ENCODE measurements around the gene CAMK2D.

CAMK2D gene

DNA sequence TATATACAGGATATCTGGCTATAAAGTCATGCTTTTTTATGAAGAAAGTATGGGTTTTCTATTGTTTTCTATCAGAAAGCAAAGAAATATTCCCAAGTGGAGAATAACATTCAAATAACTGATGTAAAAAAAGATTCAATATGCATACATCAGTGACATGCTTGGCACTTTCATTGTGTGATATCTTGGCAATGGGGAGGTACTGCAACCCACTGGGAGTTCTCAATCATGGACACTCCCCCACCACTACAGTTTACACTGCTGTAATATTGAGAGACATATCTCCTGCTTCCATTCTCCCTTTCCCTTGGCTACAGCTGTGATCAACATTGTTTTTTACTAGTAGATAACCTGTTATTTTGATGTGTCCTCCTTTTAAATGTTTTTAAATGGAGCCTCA is 257.8 kb downstream of the CAMK2D start:
- no peak for DNase-seq

GRCh38 chr4:113502906-113503305 is 258.6 kb downstream of the CAMK2D start:
- DNase-seq = no peak

GRCh38 chr4:113502476-113502875 is 259.1 kb downstream of the CAMK2D start:
- DNase-seq = no peak

DNA sequence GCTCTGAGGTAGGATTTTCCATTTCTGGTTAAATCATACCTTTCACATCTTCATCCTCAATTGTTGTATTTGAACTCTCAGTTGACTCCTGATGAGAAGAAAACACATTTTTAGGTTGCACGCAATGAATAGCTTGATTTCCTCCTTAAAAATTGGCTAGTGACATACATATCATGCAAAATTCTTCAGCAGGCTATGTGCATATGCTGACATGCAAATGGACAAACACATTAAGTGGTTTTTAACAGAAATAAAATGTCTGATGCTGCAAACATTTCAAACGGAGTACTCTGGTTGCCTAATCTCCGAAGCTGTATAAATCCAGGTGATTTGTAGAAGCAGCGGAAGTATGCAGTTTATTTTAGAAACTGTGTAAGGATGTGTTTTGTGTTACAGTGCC is 261.1 kb downstream of the CAMK2D start:
- DNase-seq = no peak

GRCh38 chr4:113499696-113500095 is 261.8 kb downstream of the CAMK2D start:
- DNase-seq = no peak

GRCh38 chr4:113499166-113499565 is 262.4 kb downstream of the CAMK2D start:
- DNase-seq = no peak

- no peak for DNase-seq
Measured at GRCh38 chr4:113497154-113497884, 264.2 kb downstream of the CAMK2D start.

- DNase-seq = no peak
Measured at GRCh38 chr4:113496698-113497097, 264.8 kb downstream of the CAMK2D start.

GRCh38 chr4:113495790-113496189 is 265.7 kb downstream of the CAMK2D start:
- no peak for DNase-seq

DNA sequence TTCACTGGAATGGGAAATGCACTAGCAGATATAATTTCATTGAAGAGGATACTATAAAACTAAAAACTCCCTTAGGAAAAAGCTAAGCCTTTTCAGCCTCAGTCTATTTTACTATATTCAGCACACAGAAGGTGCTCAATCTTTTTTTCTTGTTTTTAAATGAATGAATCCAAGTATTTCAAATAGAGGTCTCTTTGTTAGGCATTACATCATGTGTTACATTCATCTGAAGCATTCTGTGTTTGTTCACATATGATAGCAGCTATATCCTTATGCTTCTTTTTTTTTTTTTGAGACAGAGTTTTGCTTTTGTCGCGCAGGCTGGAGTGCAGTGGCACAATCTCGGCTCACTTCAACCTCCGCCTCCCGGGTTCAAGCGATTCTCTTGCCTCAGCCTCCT is 278.4 kb downstream of the CAMK2D start:
- DNase-seq = no peak

- DNase-seq = no peak
Measured at GRCh38 chr4:113482325-113482724, 279.2 kb downstream of the CAMK2D start.

GRCh38 chr4:113481820-113482219 is 279.7 kb downstream of the CAMK2D start:
- DNase-seq = no peak

DNA sequence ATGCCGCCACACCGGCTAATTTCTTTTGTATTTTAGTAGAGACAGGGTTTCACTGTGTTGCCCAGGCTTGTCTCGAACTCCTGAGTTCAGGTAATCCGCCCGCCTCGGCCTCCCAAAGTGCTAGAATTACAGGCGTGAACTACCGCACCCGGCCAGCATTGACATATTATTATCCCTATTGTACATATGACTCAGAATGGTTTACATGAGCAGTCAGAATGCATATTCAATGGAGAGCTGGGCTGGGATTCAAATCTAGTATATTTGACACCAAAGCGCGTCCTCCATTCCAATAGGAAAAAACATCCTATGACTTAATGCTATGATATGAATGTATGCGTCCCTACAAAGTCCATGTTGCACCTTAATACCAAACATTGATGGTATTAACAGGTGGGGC is 281.4 kb downstream of the CAMK2D start:
- DNase-seq = no peak

GRCh38 chr4:113478032-113478431 is 283.5 kb downstream of the CAMK2D start:
- no peak for DNase-seq

DNA sequence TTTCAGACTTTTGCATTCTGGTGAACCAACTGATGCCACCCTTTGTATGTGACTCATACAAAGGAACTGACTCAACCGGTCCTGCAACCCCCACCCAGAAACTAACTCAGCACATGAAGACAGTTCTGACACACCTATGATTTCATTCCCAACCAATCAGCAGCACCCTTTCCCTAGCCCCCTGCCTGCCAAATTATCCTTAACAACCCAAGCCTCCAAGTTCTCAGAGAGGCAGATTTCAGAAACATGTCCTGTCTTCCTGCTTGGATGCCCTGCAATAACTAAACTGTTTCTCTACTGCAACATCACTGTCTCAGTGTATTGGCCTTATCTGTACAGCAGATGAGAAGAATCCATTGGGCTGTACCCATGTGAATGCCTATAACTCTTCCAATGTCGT is 284.7 kb downstream of the CAMK2D start:
- DNase-seq = no peak

DNA sequence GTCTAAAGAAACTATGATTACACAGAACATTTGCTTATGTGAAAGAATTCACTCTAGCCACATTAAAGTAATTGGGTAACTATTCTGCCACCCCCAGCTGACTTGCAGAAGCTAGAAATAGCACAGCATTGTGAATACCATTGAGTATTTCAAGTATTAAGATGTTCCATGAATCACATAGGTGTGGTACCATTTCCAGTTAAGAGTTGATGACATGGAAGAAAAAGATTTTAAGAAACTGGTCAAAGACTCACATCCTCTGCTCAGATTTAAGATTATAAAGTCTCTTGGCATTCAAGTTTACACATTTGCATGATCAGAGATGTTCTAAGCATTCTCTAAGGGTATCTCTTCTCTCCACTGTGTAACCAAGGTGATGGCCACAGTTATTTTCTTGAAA is 287.5 kb downstream of the CAMK2D start:
- DNase-seq = no peak

DNA sequence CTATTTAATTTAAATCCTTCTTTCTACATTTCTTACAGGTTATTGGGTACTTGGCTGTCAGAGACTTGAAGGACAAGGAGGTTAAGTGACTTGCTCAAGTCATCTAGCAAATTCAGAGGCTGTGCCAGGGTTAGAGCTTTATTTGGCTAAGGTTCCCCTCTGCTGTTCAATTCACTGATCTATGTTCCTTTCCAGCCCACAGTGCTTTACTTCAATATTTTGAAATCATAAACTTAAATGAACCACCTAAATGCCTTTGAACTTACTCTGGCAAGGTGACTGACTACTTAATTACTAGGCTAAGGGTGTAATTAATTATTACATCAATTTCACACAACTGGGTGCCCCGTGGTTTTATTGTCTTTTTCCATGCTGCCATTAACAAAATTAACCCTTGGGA is 288.7 kb downstream of the CAMK2D start:
- DNase-seq = peak; percentile 10

DNA sequence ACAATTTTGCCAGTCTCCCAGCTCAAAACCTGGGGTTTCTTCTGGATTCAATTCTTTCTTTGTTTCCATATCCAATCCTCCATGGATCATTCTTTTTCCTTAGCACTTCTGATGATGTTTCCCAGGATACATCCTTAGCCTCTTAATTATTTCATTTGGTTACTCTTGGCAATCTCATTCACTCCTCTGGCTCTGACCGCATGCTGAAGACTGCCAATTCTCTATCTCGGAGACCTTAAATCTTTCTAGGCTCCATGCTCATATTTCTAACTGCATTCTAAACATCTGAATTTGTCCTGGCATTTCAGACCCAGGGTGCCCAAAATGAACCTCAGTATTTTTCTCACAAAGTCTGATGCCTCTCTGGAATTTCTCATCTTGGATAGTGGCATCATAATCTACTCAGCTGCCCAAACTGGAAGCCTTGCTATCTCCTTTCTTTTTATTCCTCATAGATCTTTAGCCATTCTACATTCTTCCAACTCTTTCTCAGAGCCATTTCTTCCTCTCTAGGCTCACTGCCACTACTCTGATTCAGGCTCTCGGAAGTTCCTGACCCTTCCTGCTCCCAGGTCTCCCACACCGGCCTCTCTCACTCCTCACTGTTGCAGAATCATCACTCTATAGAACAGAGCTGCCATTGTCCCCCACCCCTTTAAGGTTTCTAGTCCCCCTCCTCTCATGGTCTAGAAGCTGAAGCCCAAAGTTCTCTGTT is 290.2 kb downstream of the CAMK2D start:
- peak; percentile 12 for DNase-seq

DNA sequence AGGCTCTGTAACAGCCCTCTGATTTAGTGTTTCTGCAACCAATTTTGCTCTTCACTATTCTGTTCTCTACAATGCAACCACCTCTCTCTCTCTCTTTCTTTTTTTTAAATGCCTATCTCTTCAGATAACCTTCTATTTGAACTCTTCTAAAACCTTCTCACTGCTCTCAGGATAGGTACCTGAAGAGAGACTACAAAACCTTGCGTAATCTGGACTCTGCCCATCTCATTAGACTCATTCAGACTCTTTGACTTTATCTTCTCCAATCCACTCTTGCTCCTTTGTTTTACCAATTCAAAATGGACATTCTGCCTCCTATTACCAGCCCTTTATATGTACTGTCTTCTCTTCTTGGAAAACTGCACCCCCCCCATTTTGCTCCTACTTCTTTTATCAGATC is 291.6 kb downstream of the CAMK2D start:
- no peak for DNase-seq

- no peak for DNase-seq
Measured at GRCh38 chr4:113469023-113469390, 292.5 kb downstream of the CAMK2D start.

GRCh38 chr4:113468165-113469022 is 293.1 kb downstream of the CAMK2D start:
- peak; percentile 91 for DNase-seq

GRCh38 chr4:113467581-113467980 is 294.0 kb downstream of the CAMK2D start:
- peak; percentile 57 for DNase-seq

- DNase-seq = no peak
Measured at GRCh38 chr4:113462286-113462685, 299.3 kb downstream of the CAMK2D start.

DNA sequence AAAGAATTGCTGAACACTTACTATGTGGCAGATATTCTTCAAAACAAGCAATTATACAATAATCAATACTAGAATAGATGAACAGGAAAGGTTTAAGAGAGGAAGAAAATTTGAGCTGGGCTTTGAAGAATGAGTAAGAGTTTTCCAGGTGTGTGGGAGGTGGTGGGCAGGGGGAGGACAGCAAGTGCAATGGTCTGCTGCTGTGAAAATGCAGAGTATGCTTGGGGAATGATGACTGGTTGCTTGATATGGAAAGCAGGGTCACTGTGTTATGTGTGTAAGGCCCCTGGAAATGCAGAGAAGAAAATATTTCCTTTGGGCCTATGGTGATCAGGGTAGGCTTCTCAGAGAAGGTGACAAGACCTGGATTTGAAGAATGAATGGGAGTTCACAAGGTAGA is 300.3 kb downstream of the CAMK2D start:
- no peak for DNase-seq

Measured in NCI-H446 treated with DMSO at 0.1 percent for 48 hours (cell line).